HL-60 (cell line): ENCODE measurements around the gene AFAP1.

Source experiments
- DNase-seq, 2 experiments: peaks; one replicate each; pipeline ENCODE4 v3.0.0-alpha.2; 2010 to 2020; ENCODE audit warnings: low read depth in 1 of 2, low spot score in 1 of 2
- H3K27ac ChIP-seq: fragments of 250-450 bp; sonication (Bioruptor Pico); replicated peaks from 2 replicates; pipeline ENCODE4 v1.5.1; 2020; ENCODE audit warnings: mild to moderate bottlenecking, moderate library complexity
- H3K27me3 ChIP-seq: fragments of 250-450 bp; sonication (Bioruptor Pico); 2 replicates; pipeline ENCODE4 v1.5.1; 2021; ENCODE audit warnings: mild to moderate bottlenecking, moderate library complexity; ENCODE audit not compliant: insufficient read depth, poor library complexity, severe bottlenecking
- H3K4me3 ChIP-seq: replicated peaks from 2 replicates; pipeline ENCODE4 v1.5.1; 2011; ENCODE audit warnings: mild to moderate bottlenecking, control low read depth, low read length; ENCODE audit not compliant: insufficient read depth
- GABPA ChIP-seq: IDR thresholded peaks from 2 replicates; pipeline ENCODE4 v1.6.1; 2012; ENCODE audit warnings: low read depth
- POLR2AphosphoS5 ChIP-seq: IDR thresholded peaks from 2 replicates; pipeline ENCODE4 v1.6.1; 2012; ENCODE audit warnings: low read depth
- SPI1 ChIP-seq: IDR thresholded peaks from 2 replicates; pipeline ENCODE4 v1.6.1; 2012; ENCODE audit warnings: low read depth, mild to moderate bottlenecking, borderline replicate concordance
- TF ChIP-seq, protein P1 (sequence below): IDR thresholded peaks from one replicate; pipeline ENCODE4 v1.5.1; 2011; ENCODE audit warnings: low read length, control low read depth, inconsistent platforms; ENCODE audit not compliant: insufficient read depth
- TF ChIP-seq, protein P2 (sequence below): IDR thresholded peaks from 2 replicates; pipeline ENCODE4 v1.6.1; 2012; ENCODE audit warnings: low read depth; ENCODE audit not compliant: insufficient replicate concordance

The AFAP1 gene

DNA sequence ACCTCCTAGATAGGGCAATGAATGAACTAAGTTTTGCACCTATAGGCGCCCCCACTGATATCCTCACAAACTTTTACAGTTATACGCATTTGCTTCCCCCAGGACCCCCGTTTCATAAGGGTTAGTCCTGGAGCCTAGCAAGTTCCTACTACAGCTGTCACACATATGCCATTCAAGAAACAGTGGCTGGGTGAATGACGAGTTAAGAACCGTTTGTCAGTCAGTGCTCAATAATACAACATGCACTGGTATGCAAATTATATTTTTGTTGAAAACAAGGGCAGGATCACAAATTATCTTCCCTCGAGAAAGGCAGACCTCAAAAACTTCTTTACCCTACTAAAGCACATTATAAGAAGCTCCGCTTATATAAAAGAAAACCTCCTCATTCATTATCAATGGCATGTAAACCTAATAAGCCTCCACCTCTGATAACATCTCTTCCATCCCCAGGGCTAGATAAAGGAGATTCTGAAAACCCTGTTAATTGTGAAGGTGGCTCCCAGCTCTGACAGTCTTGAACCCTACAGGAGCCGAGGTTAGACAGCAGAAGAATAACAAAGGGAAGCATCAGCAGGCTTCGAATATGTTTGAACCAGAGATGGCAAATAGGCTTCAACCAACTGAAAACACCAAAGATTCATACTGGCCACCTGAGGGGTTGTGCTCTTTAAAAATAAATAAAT is 40.3 kb downstream of the AFAP1 start:
- H3K4me3 ChIP-seq: no peak overlapping the region
- TF ChIP-seq, protein P1, sequence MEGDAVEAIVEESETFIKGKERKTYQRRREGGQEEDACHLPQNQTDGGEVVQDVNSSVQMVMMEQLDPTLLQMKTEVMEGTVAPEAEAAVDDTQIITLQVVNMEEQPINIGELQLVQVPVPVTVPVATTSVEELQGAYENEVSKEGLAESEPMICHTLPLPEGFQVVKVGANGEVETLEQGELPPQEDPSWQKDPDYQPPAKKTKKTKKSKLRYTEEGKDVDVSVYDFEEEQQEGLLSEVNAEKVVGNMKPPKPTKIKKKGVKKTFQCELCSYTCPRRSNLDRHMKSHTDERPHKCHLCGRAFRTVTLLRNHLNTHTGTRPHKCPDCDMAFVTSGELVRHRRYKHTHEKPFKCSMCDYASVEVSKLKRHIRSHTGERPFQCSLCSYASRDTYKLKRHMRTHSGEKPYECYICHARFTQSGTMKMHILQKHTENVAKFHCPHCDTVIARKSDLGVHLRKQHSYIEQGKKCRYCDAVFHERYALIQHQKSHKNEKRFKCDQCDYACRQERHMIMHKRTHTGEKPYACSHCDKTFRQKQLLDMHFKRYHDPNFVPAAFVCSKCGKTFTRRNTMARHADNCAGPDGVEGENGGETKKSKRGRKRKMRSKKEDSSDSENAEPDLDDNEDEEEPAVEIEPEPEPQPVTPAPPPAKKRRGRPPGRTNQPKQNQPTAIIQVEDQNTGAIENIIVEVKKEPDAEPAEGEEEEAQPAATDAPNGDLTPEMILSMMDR: no peak
- DNase-seq: no peak
- no peak overlapping the region for H3K27ac ChIP-seq
- peaks cover 3% of the 10 kb centered on the region for H3K27me3 ChIP-seq

DNA sequence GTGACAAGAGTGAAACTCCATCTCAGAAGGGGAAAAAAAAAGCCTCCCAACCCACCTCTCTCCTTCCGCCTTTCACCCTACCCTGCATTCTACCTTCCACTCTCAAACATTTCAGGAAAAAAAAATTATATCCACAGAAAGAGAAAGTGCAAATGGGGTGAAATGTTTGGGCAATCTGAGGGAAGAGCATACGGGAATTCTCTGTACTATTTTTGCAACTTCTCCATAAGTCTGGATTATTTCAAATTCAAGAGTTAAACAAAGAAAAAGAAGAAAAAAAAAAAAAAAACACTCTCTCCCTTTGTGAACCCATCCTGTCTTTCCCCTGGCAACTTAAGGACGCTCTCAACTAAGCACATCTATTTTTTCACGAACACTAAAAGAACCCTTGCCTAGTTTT is 41.3 kb downstream of the AFAP1 start:
- Histone ChIP-seq H3K27me3 (peaks cover 3% of the 10 kb centered on the region), H3K27ac (no peak overlapping the region), H3K4me3 (no peak overlapping the region)
- TF ChIP-seq, protein P1: no peak
- TF ChIP-seq, protein P2, sequence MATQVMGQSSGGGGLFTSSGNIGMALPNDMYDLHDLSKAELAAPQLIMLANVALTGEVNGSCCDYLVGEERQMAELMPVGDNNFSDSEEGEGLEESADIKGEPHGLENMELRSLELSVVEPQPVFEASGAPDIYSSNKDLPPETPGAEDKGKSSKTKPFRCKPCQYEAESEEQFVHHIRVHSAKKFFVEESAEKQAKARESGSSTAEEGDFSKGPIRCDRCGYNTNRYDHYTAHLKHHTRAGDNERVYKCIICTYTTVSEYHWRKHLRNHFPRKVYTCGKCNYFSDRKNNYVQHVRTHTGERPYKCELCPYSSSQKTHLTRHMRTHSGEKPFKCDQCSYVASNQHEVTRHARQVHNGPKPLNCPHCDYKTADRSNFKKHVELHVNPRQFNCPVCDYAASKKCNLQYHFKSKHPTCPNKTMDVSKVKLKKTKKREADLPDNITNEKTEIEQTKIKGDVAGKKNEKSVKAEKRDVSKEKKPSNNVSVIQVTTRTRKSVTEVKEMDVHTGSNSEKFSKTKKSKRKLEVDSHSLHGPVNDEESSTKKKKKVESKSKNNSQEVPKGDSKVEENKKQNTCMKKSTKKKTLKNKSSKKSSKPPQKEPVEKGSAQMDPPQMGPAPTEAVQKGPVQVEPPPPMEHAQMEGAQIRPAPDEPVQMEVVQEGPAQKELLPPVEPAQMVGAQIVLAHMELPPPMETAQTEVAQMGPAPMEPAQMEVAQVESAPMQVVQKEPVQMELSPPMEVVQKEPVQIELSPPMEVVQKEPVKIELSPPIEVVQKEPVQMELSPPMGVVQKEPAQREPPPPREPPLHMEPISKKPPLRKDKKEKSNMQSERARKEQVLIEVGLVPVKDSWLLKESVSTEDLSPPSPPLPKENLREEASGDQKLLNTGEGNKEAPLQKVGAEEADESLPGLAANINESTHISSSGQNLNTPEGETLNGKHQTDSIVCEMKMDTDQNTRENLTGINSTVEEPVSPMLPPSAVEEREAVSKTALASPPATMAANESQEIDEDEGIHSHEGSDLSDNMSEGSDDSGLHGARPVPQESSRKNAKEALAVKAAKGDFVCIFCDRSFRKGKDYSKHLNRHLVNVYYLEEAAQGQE: no peak
- no peak for TF ChIP-seq SPI1
- TF ChIP-seq GABPA: no peak
- no peak for TF ChIP-seq POLR2AphosphoS5
- no peak for DNase-seq

DNA sequence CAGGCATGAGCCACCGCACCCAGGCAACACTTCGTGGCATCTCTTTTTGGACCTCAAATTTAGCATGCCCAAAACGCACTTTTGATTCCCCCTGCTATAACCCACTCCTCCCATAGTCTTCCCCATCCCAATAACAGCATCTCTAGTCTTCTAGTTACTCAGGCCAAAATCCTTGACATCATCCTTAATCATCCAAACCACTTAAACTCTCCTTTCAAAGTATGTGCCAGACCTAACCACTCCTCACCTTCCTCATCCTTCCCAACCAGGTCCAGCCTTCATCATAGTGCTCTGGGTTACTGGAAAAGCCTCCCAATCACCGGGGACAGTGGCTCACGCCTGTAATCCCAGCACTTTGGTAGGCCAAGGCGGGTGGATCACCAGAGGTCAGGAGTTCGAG is 41.9 kb downstream of the AFAP1 start:
- H3K27ac ChIP-seq: no peak overlapping the region
- H3K27me3 ChIP-seq: peaks cover 3% of the 10 kb centered on the region
- TF ChIP-seq SPI1 (no peak), GABPA (no peak), POLR2AphosphoS5 (no peak)
- TF ChIP-seq, protein P1: no peak
- TF ChIP-seq, protein P2: no peak
- H3K4me3 ChIP-seq: no peak overlapping the region
- DNase-seq: no peak

DNA sequence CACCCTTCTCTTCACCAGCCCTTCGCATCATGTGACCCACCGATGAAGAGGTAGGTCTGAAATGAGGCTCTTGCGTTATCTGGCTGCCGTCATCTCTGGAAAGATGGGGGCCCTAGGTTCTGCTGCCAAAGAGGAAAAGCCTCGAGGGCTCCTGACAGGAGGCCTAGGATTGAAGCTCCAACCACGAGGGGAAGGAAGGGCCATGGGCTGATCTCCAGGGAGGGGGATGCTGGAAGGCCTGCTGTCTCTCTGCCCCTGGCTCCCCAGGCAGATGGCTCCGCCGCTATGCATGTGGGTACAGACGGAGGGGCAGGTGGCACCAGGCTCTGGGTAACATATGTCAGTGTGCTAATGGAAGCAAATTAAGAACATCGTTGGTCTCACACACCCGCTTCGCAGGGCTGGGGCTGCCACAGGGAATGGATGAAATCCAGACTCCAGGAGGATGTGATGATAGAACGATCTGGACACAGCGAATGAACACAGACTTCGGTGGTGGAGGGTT is 44.9 kb downstream of the AFAP1 start:
- TF ChIP-seq POLR2AphosphoS5: no peak
- TF ChIP-seq, protein P2: no peak
- TF ChIP-seq, protein P1: no peak
- no peak for TF ChIP-seq SPI1
- TF ChIP-seq GABPA: no peak
- H3K27ac ChIP-seq: no peak overlapping the region
- peaks cover 3% of the 10 kb centered on the region for H3K27me3 ChIP-seq
- DNase-seq: no peak
- H3K4me3 ChIP-seq: no peak overlapping the region
